ENCODE results near the gene ENTPD8. TPM values are rescaled to one million over a fixed set of nuclear protein-coding genes. Genes with fewer than 3 reads are reported as not detected.
A peak's percentile ranks its signal among the peaks of the same experiment; 100 is the strongest.

ENTPD8 gene
- total RNA-seq, 2 experiments from 2014 or later = not detected

DNA sequence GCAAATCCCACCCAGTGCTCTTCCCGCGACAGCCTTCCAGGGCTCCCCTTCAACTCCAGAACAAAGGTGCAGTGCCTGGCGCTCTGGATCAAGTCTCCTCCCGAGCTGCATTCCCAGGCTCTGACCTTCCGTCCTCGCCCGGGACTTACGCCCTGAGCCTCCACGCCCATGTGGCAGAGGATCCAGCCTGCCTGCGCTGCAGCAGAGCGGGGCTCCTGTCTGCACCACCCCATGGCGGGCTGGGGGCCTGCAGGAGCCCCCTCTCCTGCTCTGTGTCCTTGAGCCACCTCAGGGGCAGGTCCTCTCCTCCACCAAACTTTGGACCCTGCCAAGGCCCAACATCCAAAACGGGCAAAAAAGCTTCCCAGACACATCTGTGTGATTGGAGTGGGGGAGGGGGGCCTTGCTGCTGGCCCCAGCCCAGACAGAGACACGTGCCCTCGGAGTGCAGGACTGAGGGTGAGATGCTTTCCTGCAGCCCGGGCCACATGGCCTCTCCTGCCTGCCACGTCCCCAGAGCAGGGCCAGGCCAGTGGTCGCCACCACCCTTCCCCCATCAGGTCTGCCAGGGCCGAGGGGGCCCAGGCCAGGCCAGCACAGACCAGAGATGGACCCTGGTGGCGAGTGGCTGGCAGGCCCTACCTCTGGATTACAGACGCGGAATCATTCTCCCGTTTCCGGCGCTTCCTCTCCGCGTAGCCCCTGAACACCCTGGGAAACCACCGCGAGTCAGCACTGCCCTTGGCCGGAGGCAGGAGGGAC lies 13.6 kb upstream of the ENTPD8 start:
- peak overlapping the region; percentile 68 for H3K4me2 ChIP-seq (ENCODE audit: low read length)
- no peaks in the 10 kb centered on the region for H3K9me2 ChIP-seq (ENCODE audit: insufficient read depth, low read length)
- DNase-seq (ENCODE audit: low spot score) = no peak
- H3K9me3 ChIP-seq (ENCODE audit: low read length) = no peaks in the 10 kb centered on the region
- no peaks in the 10 kb centered on the region for H4K20me1 ChIP-seq (ENCODE audit: insufficient read depth, low read length)
- TF ChIP-seq EZH2phosphoT487 (IDR thresholded peaks at IDR 0.05; ENCODE audit: borderline replicate concordance, low read depth, low read length) = no peak
- TF ChIP-seq, protein P1, sequence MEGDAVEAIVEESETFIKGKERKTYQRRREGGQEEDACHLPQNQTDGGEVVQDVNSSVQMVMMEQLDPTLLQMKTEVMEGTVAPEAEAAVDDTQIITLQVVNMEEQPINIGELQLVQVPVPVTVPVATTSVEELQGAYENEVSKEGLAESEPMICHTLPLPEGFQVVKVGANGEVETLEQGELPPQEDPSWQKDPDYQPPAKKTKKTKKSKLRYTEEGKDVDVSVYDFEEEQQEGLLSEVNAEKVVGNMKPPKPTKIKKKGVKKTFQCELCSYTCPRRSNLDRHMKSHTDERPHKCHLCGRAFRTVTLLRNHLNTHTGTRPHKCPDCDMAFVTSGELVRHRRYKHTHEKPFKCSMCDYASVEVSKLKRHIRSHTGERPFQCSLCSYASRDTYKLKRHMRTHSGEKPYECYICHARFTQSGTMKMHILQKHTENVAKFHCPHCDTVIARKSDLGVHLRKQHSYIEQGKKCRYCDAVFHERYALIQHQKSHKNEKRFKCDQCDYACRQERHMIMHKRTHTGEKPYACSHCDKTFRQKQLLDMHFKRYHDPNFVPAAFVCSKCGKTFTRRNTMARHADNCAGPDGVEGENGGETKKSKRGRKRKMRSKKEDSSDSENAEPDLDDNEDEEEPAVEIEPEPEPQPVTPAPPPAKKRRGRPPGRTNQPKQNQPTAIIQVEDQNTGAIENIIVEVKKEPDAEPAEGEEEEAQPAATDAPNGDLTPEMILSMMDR (conservative IDR thresholded peaks at IDR 0.05; ENCODE audit: low read length) = no peak
- ChIA-PET CTCF (ENCODE audit: unreplicated experiment) (no interaction called here), POLR2A (interaction anchor here (0.6 to 0.8 kb wide), 2 partner anchors 186 to 462 kb away, joined by 3 read pairs; partner anchors contain the start of gene PAXX)
- peak overlapping the region; percentile 66 for H3K4me3 ChIP-seq (ENCODE audit: low read depth, low read length, poor library complexity, severe bottlenecking)
- H2AFZ ChIP-seq (ENCODE audit: low read length) = peak overlapping the region; percentile 26; the same call in 1 of the 2 replicates
- peaks cover 12% of the 10 kb centered on the region; the same call in 1 of the 2 replicates for H3K36me3 ChIP-seq (ENCODE audit: insufficient read depth, low read length)
- H3K79me2 ChIP-seq (ENCODE audit: insufficient read depth, low read depth, low read length) = no peaks in the 10 kb centered on the region
- H3K27ac ChIP-seq (ENCODE audit: low read depth, low read length, poor library complexity, severe bottlenecking) = peak overlapping the region; percentile 10
- BruUV-seq (replicated peaks) = no TSS peak
- intact Hi-C loops (cut with micrococcal nuclease; ENCODE audit: unreplicated experiment) = no loop called here
- peaks cover 34% of the 10 kb centered on the region for H3K4me1 ChIP-seq (ENCODE audit: insufficient read depth, low read length, poor library complexity, severe bottlenecking)

GRCh38 chr9:137454145-137454596 lies 13.0 kb upstream of the ENTPD8 start:
- H3K9me3 ChIP-seq (ENCODE audit: low read length) = no peaks in the 10 kb centered on the region
- H3K79me2 ChIP-seq (ENCODE audit: insufficient read depth, low read depth, low read length) = no peaks in the 10 kb centered on the region
- no TSS peak for BruUV-seq (replicated peaks)
- intact Hi-C loops (cut with micrococcal nuclease; ENCODE audit: unreplicated experiment) = no loop called here
- POLR2A ChIA-PET = interaction anchor here (0.6 to 0.8 kb wide), 2 partner anchors 185 to 462 kb away, joined by 3 read pairs; partner anchors contain the start of gene PAXX
- H3K27ac ChIP-seq (ENCODE audit: low read depth, low read length, poor library complexity, severe bottlenecking) = peak overlapping the region; percentile 10
- peaks cover 29% of the 10 kb centered on the region for H3K4me1 ChIP-seq (ENCODE audit: insufficient read depth, low read length, poor library complexity, severe bottlenecking)
- H3K4me2 ChIP-seq (ENCODE audit: low read length) = peak overlapping the region; percentile 68
- no peaks in the 10 kb centered on the region for H3K9me2 ChIP-seq (ENCODE audit: insufficient read depth, low read length)
- H3K36me3 ChIP-seq (ENCODE audit: insufficient read depth, low read length) = peaks cover 17% of the 10 kb centered on the region; the same call in 1 of the 2 replicates
- peak overlapping the region; percentile 26; the same call in 1 of the 2 replicates for H2AFZ ChIP-seq (ENCODE audit: low read length)
- no peaks in the 10 kb centered on the region for H4K20me1 ChIP-seq (ENCODE audit: insufficient read depth, low read length)
- TF ChIP-seq EZH2phosphoT487 (IDR thresholded peaks at IDR 0.05; ENCODE audit: borderline replicate concordance, low read depth, low read length) = no peak
- TF ChIP-seq, protein P1 (conservative IDR thresholded peaks at IDR 0.05; ENCODE audit: low read length) = no peak
- CTCF ChIA-PET (ENCODE audit: unreplicated experiment) = no interaction called here
- peak; percentile 73 for DNase-seq (ENCODE audit: low spot score)
- peak overlapping the region; percentile 66 for H3K4me3 ChIP-seq (ENCODE audit: low read depth, low read length, poor library complexity, severe bottlenecking)
